Gastroesophageal sphincter (tissue), 3 donors: ENCODE results near the gene CCDC80.

Experiments
- CTCF ChIP-seq, 4 experiments: fragments of 200-600 bp in 2 of 4; fragments of 450-650 bp in 2 of 4; sonication (generic) in 1 of 4; IDR thresholded peaks; one replicate each; pipeline ENCODE4 v1.5.1; 2017 to 2019; ENCODE audit warnings: antibody characterized with exemption in 4 of 4, mild to moderate bottlenecking in 2 of 4, moderate library complexity in 2 of 4
- POLR2AphosphoS5 ChIP-seq: sonication (generic); formaldehyde crosslinking; IDR thresholded peaks from one replicate; pipeline ENCODE4 v1.6.1; 2017; ENCODE audit warnings: antibody characterized with exemption

GRCh38 chr3:112644453-112644852 is 3.5 kb upstream of the CCDC80 start:
- TF ChIP-seq CTCF (IDR thresholded peaks at IDR 0.05) (no peak), POLR2AphosphoS5 (no peak)
